Hepatocyte (in vitro differentiated cells): ENCODE data around the gene APOA4. TPM values are rescaled to one million over a fixed set of nuclear protein-coding genes. Genes with fewer than 3 reads are reported as not detected.

Experiments used
- DNase-seq: peaks from one replicate; pipeline ENCODE4 v3.0.0-alpha.2; 2016; ENCODE audit warnings: low spot score
- H2AFZ ChIP-seq: fragments of 200-600 bp; sonication (generic); 2 replicates; pipeline ENCODE4 v1.6.0; 2016; ENCODE audit warnings: antibody characterized with exemption, mild to moderate bottlenecking
- H3K27ac ChIP-seq: fragments of 200-600 bp; sonication (generic); 2 replicates; pipeline ENCODE4 v1.5.1; 2016; ENCODE audit warnings: mild to moderate bottlenecking
- H3K27me3 ChIP-seq: fragments of 200-600 bp; sonication (generic); 2 replicates; pipeline ENCODE4 v1.6.1; 2016
- H3K36me3 ChIP-seq: fragments of 200-600 bp; sonication (generic); replicated peaks from 2 replicates; pipeline ENCODE4 v1.5.1; 2016; ENCODE audit warnings: low read depth; ENCODE audit not compliant: insufficient read depth
- H3K4me1 ChIP-seq: fragments of 200-600 bp; sonication (generic); 2 replicates; pipeline ENCODE4 v1.5.1; 2016; ENCODE audit warnings: mild to moderate bottlenecking, moderate library complexity; ENCODE audit not compliant: insufficient read depth
- H3K4me2 ChIP-seq: fragments of 200-600 bp; sonication (generic); 2 replicates; pipeline ENCODE4 v1.6.0; 2016
- H3K4me3 ChIP-seq: fragments of 200-600 bp; sonication (generic); 2 replicates; pipeline ENCODE4 v1.5.1; 2016; ENCODE audit warnings: mild to moderate bottlenecking
- H3K79me2 ChIP-seq: fragments of 200-600 bp; sonication (generic); 2 replicates; pipeline ENCODE4 v1.6.0; 2017; ENCODE audit warnings: mild to moderate bottlenecking
- H3K9me2 ChIP-seq: fragments of 200-600 bp; sonication (generic); replicated peaks from 2 replicates; pipeline ENCODE4 v1.6.0; 2017; ENCODE audit warnings: mild to moderate bottlenecking; ENCODE audit not compliant: insufficient read depth
- H3K9me3 ChIP-seq: fragments of 200-600 bp; sonication (generic); 2 replicates; pipeline ENCODE4 v1.5.1; 2016; ENCODE audit warnings: low read depth, mild to moderate bottlenecking
- H4K20me1 ChIP-seq: fragments of 200-600 bp; sonication (generic); 2 replicates; pipeline ENCODE4 v1.6.0; 2016; ENCODE audit warnings: mild to moderate bottlenecking; ENCODE audit not compliant: insufficient read depth, poor library complexity, severe bottlenecking
- CTCF ChIP-seq: fragments of 200-600 bp; sonication (generic); IDR thresholded peaks from 2 replicates; pipeline ENCODE4 v1.5.1; 2016; ENCODE audit warnings: antibody characterized with exemption, mild to moderate bottlenecking; ENCODE audit not compliant: poor library complexity
- EZH2 ChIP-seq: fragments of 200-600 bp; sonication (generic); IDR thresholded peaks from 2 replicates; pipeline ENCODE4 v1.6.1; 2016; ENCODE audit warnings: antibody characterized with exemption, mild to moderate bottlenecking, borderline replicate concordance
- EZH2phosphoT487 ChIP-seq: fragments of 200-600 bp; sonication (generic); IDR thresholded peaks from one replicate; pipeline ENCODE4 v1.6.1; 2018; ENCODE audit warnings: antibody characterized with exemption, mild to moderate bottlenecking, low read depth, moderate library complexity; ENCODE audit not compliant: unreplicated experiment, severe bottlenecking
- WGBS: methylation state at CpG from one replicate; pipeline ENCODE4 v1.1.6; 2016; ENCODE audit warnings: low lambda C conversion rate; ENCODE audit errors: missing lambda C conversion rate; 5-methylcytosine and 5-hydroxymethylcytosine counted together
- polyA plus RNA-seq: library from polyadenylated mRNA; unstranded; fragments of >200 nt; fragmentation: Nextera tagmentation; extraction: Ambion mirVana; gene quantifications from 2 replicates; pipeline ENCODE4 v1.2.1, GENCODE V29; 2016
- total RNA-seq: library from RNA; depleted of rRNA; stranded (reverse); fragments of >200 nt; gene quantifications from 2 replicates; pipeline ENCODE4 v1.2.3, GENCODE V29; 2014

The APOA4 gene
- total and polyA plus RNA-seq, 2 experiments from 2014 or later = 810 to 1,133 TPM

GRCh38 chr11:116782728-116783127 is 40.4 kb downstream of the APOA4 start:
- Histone ChIP-seq H3K27me3 (no peaks in the 10 kb centered on the region), H3K9me2 (no peaks in the 10 kb centered on the region), H3K36me3 (no peaks in the 10 kb centered on the region), H2AFZ (no peak overlapping the region), H4K20me1 (no peaks in the 10 kb centered on the region), H3K27ac (no peak overlapping the region), H3K4me2 (no peak overlapping the region), H3K4me3 (no peak overlapping the region), H3K4me1 (peaks cover 5% of the 10 kb centered on the region), H3K9me3 (no peaks in the 10 kb centered on the region), H3K79me2 (peaks cover 16% of the 10 kb centered on the region)
- TF ChIP-seq CTCF (no peak), EZH2phosphoT487 (no peak), EZH2 (no peak)
- DNase-seq = no peak
- 92% methylated on average over 4 of the region's 4 CpGs for WGBS

- WGBS = 99% methylated on average over 4 of the region's 4 CpGs
- no peaks in the 10 kb centered on the region for H3K36me3 ChIP-seq
- TF ChIP-seq CTCF = no peak
- no peak for TF ChIP-seq EZH2phosphoT487
These were observed 44.5 kb downstream of the APOA4 start for GRCh38 chr11:116778556-116778955.

GRCh38 chr11:116777056-116777455 is 46.0 kb downstream of the APOA4 start:
- Histone ChIP-seq H3K9me3 (no peaks in the 10 kb centered on the region), H4K20me1 (no peaks in the 10 kb centered on the region), H3K36me3 (no peaks in the 10 kb centered on the region), H3K9me2 (no peaks in the 10 kb centered on the region), H3K27me3 (no peaks in the 10 kb centered on the region), H3K79me2 (peaks cover 4% of the 10 kb centered on the region), H3K27ac (no peak overlapping the region), H3K4me1 (no peaks in the 10 kb centered on the region), H2AFZ (no peak overlapping the region), H3K4me2 (no peak overlapping the region), H3K4me3 (no peak overlapping the region)
- no peak for DNase-seq
- TF ChIP-seq EZH2 (no peak), CTCF (no peak), EZH2phosphoT487 (no peak)
- 92% methylated on average over 7 of the region's 7 CpGs for WGBS

More at GRCh38 chr11:116778556-116778955, 44.5 kb downstream of the APOA4 start:
- H3K9me2 ChIP-seq = no peaks in the 10 kb centered on the region
- no peak overlapping the region for H3K4me3 ChIP-seq
- no peaks in the 10 kb centered on the region for H3K27me3 ChIP-seq
- H3K27ac ChIP-seq = no peak overlapping the region
- H2AFZ ChIP-seq = no peak overlapping the region
- H3K4me2 ChIP-seq = no peak overlapping the region
- H3K4me1 ChIP-seq = no peaks in the 10 kb centered on the region
- H3K9me3 ChIP-seq = no peaks in the 10 kb centered on the region
- H3K79me2 ChIP-seq = no peaks in the 10 kb centered on the region
- H4K20me1 ChIP-seq = no peaks in the 10 kb centered on the region
- no peak for DNase-seq

GRCh38 chr11:116776522-116776984 is 46.6 kb downstream of the APOA4 start:
- H3K4me3 ChIP-seq = no peak overlapping the region
- no peaks in the 10 kb centered on the region for H4K20me1 ChIP-seq
- no peak for DNase-seq
- H3K27ac ChIP-seq = no peak overlapping the region
- H2AFZ ChIP-seq = no peak overlapping the region
- H3K9me2 ChIP-seq = no peaks in the 10 kb centered on the region
- no peaks in the 10 kb centered on the region for H3K27me3 ChIP-seq
- peaks cover 4% of the 10 kb centered on the region for H3K4me1 ChIP-seq
- H3K79me2 ChIP-seq = peaks cover 9% of the 10 kb centered on the region
- TF ChIP-seq EZH2phosphoT487 = no peak
- no peak for TF ChIP-seq EZH2
- TF ChIP-seq CTCF = no peak
- no peak overlapping the region for H3K4me2 ChIP-seq
- no peaks in the 10 kb centered on the region for H3K36me3 ChIP-seq
- H3K9me3 ChIP-seq = no peaks in the 10 kb centered on the region
